Measurements from ENCODE around the gene ESR1.

DNA sequence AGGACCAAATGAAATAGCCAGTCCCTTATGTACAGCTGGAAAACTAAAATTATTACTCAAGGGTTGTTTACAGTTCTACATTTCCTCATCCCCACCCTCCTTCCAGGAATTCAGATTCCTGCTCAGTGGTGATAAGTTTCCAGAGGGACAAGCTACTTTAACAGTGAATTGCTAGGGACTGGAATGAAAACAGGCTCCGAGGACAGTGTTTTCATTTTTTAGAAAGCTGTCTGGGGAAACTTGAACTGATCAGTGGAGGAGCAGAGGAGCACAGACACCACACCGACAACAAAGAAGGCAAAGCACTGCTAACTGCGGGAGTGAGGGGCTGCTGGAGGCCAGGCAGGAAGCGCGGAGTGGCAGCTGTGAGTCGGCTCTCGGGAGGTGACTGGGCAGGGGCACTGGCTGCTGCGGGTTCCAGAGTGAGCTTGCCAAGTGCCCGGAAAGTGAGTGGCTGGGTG, 322.2 kb downstream of the ESR1 start:
- TF ChIP-seq, protein P1, sequence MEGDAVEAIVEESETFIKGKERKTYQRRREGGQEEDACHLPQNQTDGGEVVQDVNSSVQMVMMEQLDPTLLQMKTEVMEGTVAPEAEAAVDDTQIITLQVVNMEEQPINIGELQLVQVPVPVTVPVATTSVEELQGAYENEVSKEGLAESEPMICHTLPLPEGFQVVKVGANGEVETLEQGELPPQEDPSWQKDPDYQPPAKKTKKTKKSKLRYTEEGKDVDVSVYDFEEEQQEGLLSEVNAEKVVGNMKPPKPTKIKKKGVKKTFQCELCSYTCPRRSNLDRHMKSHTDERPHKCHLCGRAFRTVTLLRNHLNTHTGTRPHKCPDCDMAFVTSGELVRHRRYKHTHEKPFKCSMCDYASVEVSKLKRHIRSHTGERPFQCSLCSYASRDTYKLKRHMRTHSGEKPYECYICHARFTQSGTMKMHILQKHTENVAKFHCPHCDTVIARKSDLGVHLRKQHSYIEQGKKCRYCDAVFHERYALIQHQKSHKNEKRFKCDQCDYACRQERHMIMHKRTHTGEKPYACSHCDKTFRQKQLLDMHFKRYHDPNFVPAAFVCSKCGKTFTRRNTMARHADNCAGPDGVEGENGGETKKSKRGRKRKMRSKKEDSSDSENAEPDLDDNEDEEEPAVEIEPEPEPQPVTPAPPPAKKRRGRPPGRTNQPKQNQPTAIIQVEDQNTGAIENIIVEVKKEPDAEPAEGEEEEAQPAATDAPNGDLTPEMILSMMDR (IDR thresholded peaks at IDR 0.05) = no peak
- no peak for TF ChIP-seq POLR2A (IDR thresholded peaks at IDR 0.05)

Measured in right lobe of liver (tissue), 4 donors.